Neural cell (in vitro differentiated cells): Measurements from ENCODE around the gene UNC13B. TPM values are rescaled to one million over a fixed set of nuclear protein-coding genes. Genes with fewer than 3 reads are reported as not detected.

ENCODE experiments used
- H2AFZ ChIP-seq: fragments of 200-600, 300-800 bp; sonication (generic), shearing (Covaris generic); 2 replicates; pipeline ENCODE4 v1.6.0; 2014; ENCODE audit warnings: low read depth, mild to moderate bottlenecking, antibody characterized with exemption, low read length, moderate library complexity
- H3F3A ChIP-seq: fragments of 200-600 bp; shearing (Covaris generic); 2 replicates; pipeline ENCODE4 v1.6.1; 2016; ENCODE audit warnings: mild to moderate bottlenecking, moderate library complexity, mixed read lengths, antibody characterized with exemption, low read length; ENCODE audit not compliant: insufficient read depth, poor library complexity, severe bottlenecking
- H3K27ac ChIP-seq: fragments of 200-600, 300-800 bp; sonication (generic), shearing (Covaris generic); 2 replicates; pipeline ENCODE4 v1.5.1; 2014; ENCODE audit warnings: mild to moderate bottlenecking, low read length, moderate library complexity
- H3K27me3 ChIP-seq: fragments of 300-800, 200-600 bp; sonication (generic), shearing (Covaris generic); 2 replicates; pipeline ENCODE4 v1.6.0; 2014; ENCODE audit warnings: mild to moderate bottlenecking, low read depth, low read length, moderate library complexity; ENCODE audit not compliant: insufficient read depth
- H3K36me3 ChIP-seq: fragments of 300-800, 200-600 bp; sonication (generic), shearing (Covaris generic); 2 replicates; pipeline ENCODE4 v1.5.1; 2014; ENCODE audit warnings: mild to moderate bottlenecking, antibody characterized with exemption, low read length, moderate library complexity; ENCODE audit not compliant: insufficient read depth
- H3K4me2 ChIP-seq: fragments of 300-800, 200-600 bp; sonication (generic), shearing (Covaris generic); 2 replicates; pipeline ENCODE4 v1.6.0; 2014; ENCODE audit warnings: mild to moderate bottlenecking, low read length
- H3K4me3 ChIP-seq: fragments of 300-800, 200-600 bp; sonication (generic), shearing (Covaris generic); 2 replicates; pipeline ENCODE4 v1.5.1; 2014; ENCODE audit warnings: mild to moderate bottlenecking, low read length, moderate library complexity
- H3K79me2 ChIP-seq: fragments of 200-600 bp; shearing (Covaris generic); replicated peaks from 2 replicates; pipeline ENCODE4 v1.6.0; 2014; ENCODE audit warnings: mild to moderate bottlenecking, low read length, moderate library complexity; ENCODE audit not compliant: insufficient read depth
- H3K9ac ChIP-seq: fragments of 300-800, 200-600 bp; sonication (generic), shearing (Covaris generic); 2 replicates; pipeline ENCODE4 v1.6.1; 2016; ENCODE audit warnings: mild to moderate bottlenecking, low read length, mixed read lengths
- H3K9me2 ChIP-seq: fragments of 200-600 bp; shearing (Covaris generic); 2 replicates; pipeline ENCODE4 v1.6.1; 2016; ENCODE audit warnings: mild to moderate bottlenecking, low read length, mixed read lengths; ENCODE audit not compliant: insufficient read depth
- H3K9me3 ChIP-seq: fragments of 200-600, 300-800 bp; sonication (generic), shearing (Covaris generic); 2 replicates; pipeline ENCODE4 v1.6.1; 2016; ENCODE audit warnings: mild to moderate bottlenecking, mixed run types, low read length, moderate library complexity, mixed read lengths
- H4K20me1 ChIP-seq: fragments of 200-600 bp; shearing (Covaris generic); 2 replicates; pipeline ENCODE4 v1.6.1; 2016; ENCODE audit warnings: mild to moderate bottlenecking, mixed run types; ENCODE audit not compliant: insufficient read depth
- CTCF ChIP-seq: fragments of 450-650 bp; IDR thresholded peaks from 2 replicates; pipeline ENCODE4 v1.5.1; 2014; ENCODE audit warnings: antibody characterized with exemption, mild to moderate bottlenecking, moderate library complexity; ENCODE audit not compliant: poor library complexity, severe bottlenecking
- EP300 ChIP-seq: fragments of 450-650 bp; conservative IDR thresholded peaks from 2 replicates; pipeline ENCODE4 v1.6.1; 2014; ENCODE audit warnings: antibody characterized with exemption, mild to moderate bottlenecking, moderate library complexity; ENCODE audit not compliant: poor library complexity, severe bottlenecking
- EZH2 ChIP-seq: fragments of 200-600, 300-800 bp; shearing (Covaris generic), sonication (generic); IDR thresholded peaks from 2 replicates; pipeline ENCODE4 v1.6.1; 2014; ENCODE audit warnings: antibody characterized with exemption, low read length, borderline replicate concordance, mild to moderate bottlenecking; ENCODE audit not compliant: insufficient read depth, poor library complexity, severe bottlenecking
- MXI1 ChIP-seq: fragments of 450-650 bp; conservative IDR thresholded peaks from 2 replicates; pipeline ENCODE4 v1.6.1; 2014; ENCODE audit warnings: antibody characterized with exemption, mild to moderate bottlenecking; ENCODE audit not compliant: poor library complexity, severe bottlenecking
- POLR2AphosphoS5 ChIP-seq: IDR thresholded peaks from 2 replicates; pipeline ENCODE4 v1.6.1; 2012
- RAD21 ChIP-seq: fragments of 450-650 bp; conservative IDR thresholded peaks from 2 replicates; pipeline ENCODE4 v1.6.1; 2014; ENCODE audit warnings: antibody characterized with exemption, mild to moderate bottlenecking, moderate library complexity
- REST ChIP-seq: IDR thresholded peaks from 2 replicates; pipeline ENCODE4 v1.6.1; 2012; ENCODE audit warnings: borderline replicate concordance
- SMC3 ChIP-seq: fragments of 450-650 bp; conservative IDR thresholded peaks from 2 replicates; pipeline ENCODE4 v1.6.1; 2014; ENCODE audit warnings: antibody characterized with exemption, mild to moderate bottlenecking, moderate library complexity; ENCODE audit not compliant: poor library complexity
- TAF1 ChIP-seq: IDR thresholded peaks from 2 replicates; pipeline ENCODE4 v1.6.1; 2012; ENCODE audit warnings: low read depth
- polyA minus RNA-seq: library from RNA; depleted of rRNA, polyadenylated mRNA; stranded (reverse); fragments of >200 nt; gene quantifications from 2 replicates; pipeline ENCODE4 v1.2.3, GENCODE V29; 2014
- polyA plus RNA-seq: library from polyadenylated mRNA; depleted of rRNA; stranded (reverse); fragments of >200 nt; gene quantifications from 2 replicates; pipeline ENCODE4 v1.2.3, GENCODE V29; 2014

The UNC13B gene
- 37.2 and 42.6 TPM in 2 replicates for polyA plus RNA-seq
- polyA minus RNA-seq: 55.3 and 56.3 TPM in 2 replicates

- no peaks in the 10 kb centered on the region for H3F3A ChIP-seq
- peak; percentile 79 for TF ChIP-seq MXI1
- no peak for TF ChIP-seq EP300
- TF ChIP-seq TAF1: no peak
- TF ChIP-seq POLR2AphosphoS5: peak; percentile 61
- TF ChIP-seq EZH2: no peak
- no peak for TF ChIP-seq RAD21
- TF ChIP-seq CTCF: peak; percentile 60
- peak; percentile 55 for TF ChIP-seq REST
- peak; percentile 21 for TF ChIP-seq SMC3
- no peaks in the 10 kb centered on the region for H3K36me3 ChIP-seq
- peak within 1 kb of the TSS; percentile 70 for H3K27ac ChIP-seq
- H2AFZ ChIP-seq: peak within 1 kb of the TSS; percentile 84
- no peaks in the 10 kb centered on the region for H3K9me2 ChIP-seq
- H3K27me3 ChIP-seq: no peaks in the 10 kb centered on the region
- H3K79me2 ChIP-seq: peaks cover 29% of the 10 kb centered on the region
- H3K9ac ChIP-seq: peak within 1 kb of the TSS; percentile 75
- no peaks in the 10 kb centered on the region for H4K20me1 ChIP-seq
- peak within 1 kb of the TSS; percentile 96 for H3K4me3 ChIP-seq
- H3K9me3 ChIP-seq: no peaks in the 10 kb centered on the region
- peak within 1 kb of the TSS; percentile 96 for H3K4me2 ChIP-seq
These were observed at the start of gene UNC13B for GRCh38 chr9:35161713-35162604. Gene UNC13B (plus strand): TSS chr9:35162009. CDS start chr9:35162284, 275 bp downstream.

GRCh38 chr9:35112257-35113020 lies 49.4 kb upstream of the UNC13B start:
- no peaks in the 10 kb centered on the region for H3K27me3 ChIP-seq
- H3K4me3 ChIP-seq: peak overlapping the region; percentile 97
- H3K36me3 ChIP-seq: no peaks in the 10 kb centered on the region
- H3K9ac ChIP-seq: peak overlapping the region; percentile 46
- H3K27ac ChIP-seq: peak overlapping the region; percentile 73
- no peak overlapping the region for H2AFZ ChIP-seq
- no peaks in the 10 kb centered on the region for H3K9me3 ChIP-seq
- peaks cover 45% of the 10 kb centered on the region for H3K79me2 ChIP-seq
- no peaks in the 10 kb centered on the region for H4K20me1 ChIP-seq
- H3F3A ChIP-seq: peaks cover 6% of the 10 kb centered on the region
- no peak for TF ChIP-seq REST
- no peak for TF ChIP-seq EP300
- no peak for TF ChIP-seq RAD21
- TF ChIP-seq CTCF: no peak
- no peak for TF ChIP-seq EZH2
- TF ChIP-seq TAF1: no peak
- no peak for TF ChIP-seq SMC3
- TF ChIP-seq MXI1: no peak
- no peak for TF ChIP-seq POLR2AphosphoS5
- H3K9me2 ChIP-seq: no peaks in the 10 kb centered on the region
- peak overlapping the region; percentile 75 for H3K4me2 ChIP-seq
